Activated T-cell treated with anti-CD3 and anti-CD28 coated beads for 4 hours (primary cell): ENCODE measurements around the gene KRTAP5-6.
"Not testable (repeated sequence)": the region's sequence is repeated elsewhere in the genome, so short reads cannot be mapped to it uniquely, and the experiment has no call there.

ENCODE experiments used
- DNase-seq: peaks from one replicate; pipeline ENCODE4 v3.0.0-alpha.2; 2020

Gene KRTAP5-6

DNA sequence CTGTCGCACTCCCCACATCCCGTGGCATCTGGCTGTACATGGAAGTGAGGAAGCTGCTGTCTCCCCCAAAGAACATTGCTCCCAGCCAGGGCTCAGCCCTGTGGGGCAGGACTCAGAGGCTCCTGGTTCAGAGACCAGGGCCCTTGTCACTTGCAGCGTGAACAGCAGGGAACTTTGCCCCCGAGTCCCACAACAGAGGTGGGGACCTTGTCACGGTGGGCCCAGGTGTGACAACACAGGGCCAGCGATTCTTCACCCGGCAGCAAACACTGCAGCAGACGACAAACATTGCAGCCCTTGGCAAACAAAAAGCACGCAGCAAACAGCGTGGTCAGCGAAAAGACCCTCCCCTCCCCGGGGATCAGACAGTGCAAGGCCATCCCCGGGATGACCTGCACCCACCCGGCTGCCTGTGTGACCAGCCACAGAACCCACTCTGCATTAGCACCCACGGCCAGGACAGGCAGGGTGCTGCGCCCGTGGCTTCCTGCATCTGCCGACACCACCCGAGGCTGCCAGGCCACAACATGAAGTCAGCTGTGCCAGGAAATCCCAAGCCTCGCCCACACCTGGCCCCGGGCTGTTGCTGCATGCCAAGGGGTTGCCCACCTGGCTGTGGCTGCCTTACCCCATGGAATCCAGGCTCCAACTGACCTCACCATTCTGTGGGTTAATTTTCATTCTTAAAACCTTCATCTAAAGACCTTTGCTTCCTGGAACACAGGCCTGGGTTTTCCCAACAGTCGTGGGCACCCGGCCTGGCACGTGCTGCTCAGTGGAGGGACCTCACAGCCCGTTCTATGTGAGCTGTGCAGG is 35.3 kb upstream of the KRTAP5-6 start:
- DNase-seq = not testable (repeated sequence)

DNA sequence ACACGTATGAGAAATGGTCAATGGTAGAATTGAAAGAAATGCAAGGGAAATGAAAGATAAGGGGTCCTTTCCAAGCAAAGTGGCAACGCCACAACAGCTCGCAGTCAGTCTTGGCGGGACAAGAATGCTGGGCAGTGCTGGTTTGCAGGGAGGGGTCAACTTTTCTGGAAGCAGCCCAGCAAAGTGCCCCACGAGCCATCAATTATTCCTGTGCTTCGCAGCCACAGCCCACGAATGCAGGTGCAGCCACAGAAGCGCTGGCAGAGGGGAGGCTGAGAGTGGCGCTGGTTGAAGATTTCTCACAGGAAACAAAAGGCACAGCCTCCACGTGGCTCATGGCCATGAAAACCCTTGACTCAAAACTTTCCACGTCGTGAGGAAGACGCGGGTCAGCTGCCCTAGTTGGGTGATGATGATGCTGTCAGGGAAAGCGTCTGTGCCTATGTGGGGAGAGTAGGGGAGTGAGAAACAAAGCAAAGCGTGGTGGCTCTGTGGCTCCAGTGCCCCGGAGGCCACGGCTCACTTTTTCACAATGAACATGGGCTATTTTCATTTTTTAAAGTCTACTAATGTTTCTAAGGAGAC is 34.2 kb upstream of the KRTAP5-6 start:
- DNase-seq = not testable (repeated sequence)

DNA sequence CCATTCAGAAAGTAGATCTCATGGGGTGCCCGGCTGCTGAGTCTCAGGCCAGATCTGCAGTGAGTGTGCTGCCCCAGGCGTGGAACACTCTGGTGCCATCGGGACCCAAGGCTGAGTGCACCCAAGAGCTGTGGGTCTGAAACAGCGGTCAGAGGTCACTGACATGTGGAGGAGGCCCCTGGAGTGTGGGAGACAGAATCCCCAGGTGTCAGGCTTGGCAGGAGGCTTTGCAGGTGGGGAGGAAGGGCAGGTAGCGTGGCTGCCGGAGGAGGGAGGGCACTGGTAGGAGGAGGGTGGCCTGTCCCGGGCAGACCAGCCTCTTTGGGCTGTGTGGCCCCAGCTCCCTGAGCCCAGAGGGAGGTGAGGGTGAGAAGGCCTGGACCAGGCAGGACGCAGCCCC is 31.7 kb upstream of the KRTAP5-6 start:
- DNase-seq = no peak

DNA sequence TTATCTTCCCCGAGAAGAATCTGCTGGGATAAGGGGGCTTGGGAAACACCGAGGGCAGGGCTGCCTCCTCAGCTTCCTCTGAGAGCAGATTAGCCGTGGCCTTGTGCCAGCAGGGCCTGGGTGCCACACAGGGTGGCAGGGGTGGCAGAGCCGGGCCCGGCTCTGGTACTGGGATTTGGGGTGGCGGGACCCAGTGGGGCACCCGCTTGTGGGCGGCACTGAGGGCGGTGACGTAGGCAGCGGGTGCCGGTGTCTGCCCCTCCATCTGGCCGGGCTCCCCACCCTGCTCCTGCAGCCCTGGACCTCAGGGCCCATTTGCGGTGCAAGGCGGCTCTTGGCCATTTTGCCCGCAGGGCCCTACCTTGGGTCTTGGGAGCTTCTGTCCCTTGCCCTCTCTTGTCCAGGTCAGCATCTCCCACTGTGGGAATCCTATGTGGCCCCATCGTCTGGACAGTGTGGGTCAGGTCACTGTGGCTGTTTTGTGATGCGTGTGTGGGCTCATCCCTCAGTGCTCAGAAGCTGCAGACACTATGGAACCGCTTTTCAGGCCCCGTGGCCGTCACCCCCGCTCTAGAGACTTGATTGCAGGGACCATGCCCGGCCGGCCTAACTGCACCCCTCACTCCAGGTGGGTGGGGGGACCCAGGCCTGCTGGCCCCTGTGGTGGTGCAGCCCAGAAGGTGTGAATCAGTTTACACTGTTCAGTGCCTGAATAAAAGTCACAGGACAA is 29.7 kb upstream of the KRTAP5-6 start:
- no peak for DNase-seq

DNA sequence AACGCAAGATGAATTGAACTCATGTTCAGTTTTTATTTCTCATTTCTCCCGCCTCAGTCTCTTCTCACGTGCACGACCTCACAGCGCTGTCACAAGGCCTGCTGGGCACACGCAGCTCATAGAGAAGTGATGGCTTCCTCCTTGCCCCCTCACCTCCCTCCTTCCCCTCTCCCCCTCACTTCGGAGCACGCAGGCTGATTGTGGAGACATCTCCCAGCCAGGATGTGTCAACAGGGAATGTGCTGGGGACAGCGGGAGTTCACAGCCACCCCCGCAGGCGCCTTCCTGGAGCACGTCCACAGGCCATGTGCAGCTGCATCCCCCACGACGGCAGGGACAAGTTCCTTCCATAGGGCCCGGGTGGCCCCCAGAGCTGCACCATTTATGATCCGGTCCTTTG is 29.1 kb upstream of the KRTAP5-6 start:
- DNase-seq = no peak

DNA sequence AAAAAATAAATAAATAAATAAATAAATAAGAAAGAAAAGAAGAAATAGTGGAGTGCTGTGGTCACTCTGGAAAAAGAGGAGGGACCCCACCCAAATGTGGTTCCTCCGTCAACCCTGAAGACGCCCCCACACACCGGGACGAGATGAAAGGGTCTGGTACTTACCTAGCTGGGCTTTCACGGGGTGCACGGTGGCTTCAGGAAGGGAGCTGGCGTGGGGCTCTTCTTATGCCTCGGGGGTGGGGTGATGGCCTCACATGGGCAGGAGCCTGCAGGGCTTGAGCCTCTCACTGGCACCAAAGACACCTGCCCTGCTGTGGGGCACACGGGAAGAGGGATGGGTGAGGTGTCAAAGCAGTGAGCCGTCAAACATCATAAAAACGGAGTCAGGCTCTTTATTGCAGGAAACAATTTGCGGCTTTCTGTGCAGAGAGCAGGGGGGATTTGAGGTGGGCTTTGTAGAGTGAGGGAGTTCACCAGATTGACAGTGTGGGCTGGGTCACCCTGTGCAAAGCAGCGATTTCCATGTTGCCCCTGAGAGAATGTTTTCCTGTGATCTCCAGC is 28.0 kb upstream of the KRTAP5-6 start:
- no peak for DNase-seq

DNA sequence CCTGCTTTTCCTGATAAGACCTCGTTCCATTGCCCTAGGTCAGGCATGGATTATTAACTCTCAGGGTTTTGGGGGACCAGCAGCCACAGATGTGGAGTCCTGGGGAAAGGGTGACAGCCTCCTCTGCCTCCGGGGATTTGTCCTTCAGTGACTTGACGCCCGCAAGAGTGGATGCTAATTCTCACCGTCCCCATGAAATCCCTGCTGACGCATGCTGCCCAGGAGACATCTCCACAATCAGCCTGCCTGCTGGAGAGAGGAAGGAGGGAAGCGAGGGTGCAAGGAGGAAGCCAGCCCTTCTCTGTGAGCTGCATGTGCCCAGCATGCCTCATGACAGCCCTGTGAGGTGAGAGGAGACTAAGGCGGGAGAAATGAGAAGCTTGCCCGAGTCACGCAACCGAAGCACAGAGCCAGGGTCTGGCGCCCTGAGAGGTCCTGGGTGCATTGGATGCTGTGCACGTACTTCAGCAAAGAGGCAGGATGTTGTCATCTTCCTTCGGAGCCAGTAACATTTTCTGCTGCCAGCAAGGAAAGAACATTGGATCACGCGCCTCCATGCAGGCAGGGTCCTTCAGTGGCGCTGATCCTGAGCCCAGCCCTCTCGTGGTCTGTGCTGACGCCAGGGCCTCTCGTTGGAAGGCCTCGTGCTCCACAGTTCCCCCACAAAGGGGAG is 27.3 kb upstream of the KRTAP5-6 start:
- no peak for DNase-seq

DNA sequence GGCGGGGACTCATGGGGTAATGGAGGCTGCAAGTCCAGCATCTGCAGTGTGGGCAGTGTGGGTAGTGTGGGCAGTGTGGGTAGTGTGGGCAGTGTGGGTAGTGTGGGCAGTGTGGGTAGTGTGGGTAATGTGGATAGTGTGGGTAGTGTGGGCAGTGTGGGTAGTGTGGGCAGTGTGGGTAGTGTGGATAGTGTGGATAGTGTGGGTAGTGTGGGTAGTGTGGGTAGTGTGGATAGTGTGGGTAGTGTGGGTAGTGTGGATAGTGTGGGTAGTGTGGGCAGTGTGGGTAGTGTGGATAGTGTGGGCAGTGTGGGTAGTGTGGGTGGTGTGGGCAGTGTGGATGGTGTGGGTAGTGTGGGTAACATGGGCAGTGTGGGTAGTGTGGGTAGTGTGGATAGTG is 26.5 kb upstream of the KRTAP5-6 start:
- not testable (repeated sequence) for DNase-seq

DNA sequence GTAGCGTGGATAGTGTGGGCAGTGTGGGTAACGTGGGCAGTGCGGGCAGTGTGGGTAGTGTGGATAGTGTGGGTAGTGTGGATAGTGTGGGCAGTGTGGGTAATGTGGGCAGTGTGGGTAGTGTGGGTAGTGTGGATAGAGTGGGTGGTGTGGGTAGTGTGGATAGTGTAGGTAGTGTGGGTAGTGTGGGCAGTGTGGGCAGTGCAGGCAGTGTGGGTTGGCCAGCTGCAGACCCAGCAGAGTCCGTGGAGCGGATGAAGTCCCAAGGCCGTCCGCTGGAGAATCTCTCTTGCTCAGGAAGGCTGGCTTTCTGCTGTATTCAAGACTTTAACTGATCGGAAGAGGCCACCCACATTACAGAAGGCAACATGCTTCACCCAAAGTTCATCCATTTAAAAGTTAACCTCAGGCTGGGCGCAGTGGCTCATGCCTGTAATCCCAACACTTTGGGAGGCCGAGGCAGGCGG is 26.1 kb upstream of the KRTAP5-6 start:
- no peak for DNase-seq

DNA sequence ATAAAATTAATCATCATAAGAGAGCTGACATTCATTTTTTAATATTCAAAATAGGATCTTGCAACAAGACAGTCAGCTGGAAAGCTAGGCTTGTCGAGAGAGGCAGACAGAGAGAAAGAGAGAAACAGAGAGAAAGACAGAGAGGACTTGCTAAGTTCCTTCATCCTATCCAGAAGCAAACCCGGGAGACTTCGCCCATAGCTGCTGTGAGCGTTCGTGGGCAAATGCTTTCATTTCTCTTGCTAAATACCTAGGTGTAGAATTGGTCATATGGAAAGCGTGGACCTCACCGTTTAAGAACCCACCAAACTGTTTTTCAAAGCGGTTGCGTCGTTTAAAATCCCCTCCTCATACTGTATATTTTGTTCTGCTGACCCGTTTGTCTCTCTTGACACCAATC is 25.3 kb upstream of the KRTAP5-6 start:
- no peak for DNase-seq

DNA sequence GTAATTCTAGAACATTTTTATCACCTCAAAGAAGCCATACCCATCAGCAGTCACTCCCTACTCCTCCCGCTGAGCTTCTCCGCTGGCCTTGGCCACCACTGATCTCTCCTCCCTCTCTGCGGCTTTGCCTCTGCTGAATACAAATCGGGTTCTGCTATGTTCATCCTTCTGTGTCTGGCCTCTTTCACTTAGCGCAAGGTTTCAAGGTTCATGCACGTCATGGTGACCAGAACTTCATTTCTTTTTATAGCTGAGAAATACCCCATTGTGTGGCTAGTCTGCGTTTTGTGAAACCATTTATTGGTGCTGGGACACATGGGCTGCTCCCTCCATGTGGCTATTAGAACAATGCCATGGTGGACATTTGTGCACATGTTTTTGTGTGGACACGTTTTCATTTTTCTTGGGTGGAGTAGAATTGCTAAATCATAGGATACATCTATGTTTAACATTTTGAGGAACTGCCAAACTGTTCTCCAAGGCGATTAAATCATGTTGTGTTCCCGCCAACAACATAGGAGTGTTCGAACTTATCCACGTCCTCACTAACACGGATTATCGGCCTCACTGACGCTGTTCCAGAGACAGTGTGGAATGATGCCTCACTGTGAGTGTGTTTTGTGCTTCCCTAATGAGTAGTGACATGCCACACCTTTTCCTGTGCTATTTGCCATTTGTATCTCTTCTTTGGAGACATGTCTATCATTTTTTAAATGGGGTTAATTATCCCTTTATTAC is 24.2 kb upstream of the KRTAP5-6 start:
- no peak for DNase-seq

DNA sequence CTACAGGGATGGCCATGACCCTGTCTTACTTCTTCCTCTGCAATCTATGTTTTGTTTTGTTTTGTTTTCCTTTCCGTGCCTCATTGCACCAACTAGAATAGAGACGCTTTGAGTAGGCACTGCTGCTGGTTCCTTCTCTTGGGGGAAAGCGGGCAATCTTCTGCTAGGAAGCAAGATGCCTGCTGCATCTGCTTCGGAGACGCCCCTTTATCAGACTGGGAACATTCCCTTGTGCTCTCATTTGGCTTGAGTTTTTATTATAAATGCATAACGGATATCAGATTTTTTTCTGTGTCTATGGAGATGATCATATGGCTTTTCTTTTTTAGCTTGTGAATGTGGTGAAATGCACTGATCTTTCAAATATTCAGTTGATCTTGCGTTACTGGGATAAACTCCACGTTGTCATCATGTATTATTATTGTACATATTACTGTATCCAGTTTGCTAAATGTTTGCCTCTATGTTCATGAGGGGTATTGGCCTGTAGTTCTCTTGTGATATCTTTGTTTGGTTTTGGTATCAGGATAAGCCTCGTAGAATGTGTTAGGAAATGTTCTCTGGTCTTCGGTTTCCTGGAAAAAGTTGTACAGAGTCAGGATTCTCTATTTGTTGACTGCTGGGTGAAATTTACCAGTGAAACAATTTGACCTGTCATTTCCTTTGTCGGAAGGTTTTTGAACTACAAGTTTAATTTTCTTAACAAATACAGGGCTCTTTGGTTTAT is 23.4 kb upstream of the KRTAP5-6 start:
- no peak for DNase-seq

DNA sequence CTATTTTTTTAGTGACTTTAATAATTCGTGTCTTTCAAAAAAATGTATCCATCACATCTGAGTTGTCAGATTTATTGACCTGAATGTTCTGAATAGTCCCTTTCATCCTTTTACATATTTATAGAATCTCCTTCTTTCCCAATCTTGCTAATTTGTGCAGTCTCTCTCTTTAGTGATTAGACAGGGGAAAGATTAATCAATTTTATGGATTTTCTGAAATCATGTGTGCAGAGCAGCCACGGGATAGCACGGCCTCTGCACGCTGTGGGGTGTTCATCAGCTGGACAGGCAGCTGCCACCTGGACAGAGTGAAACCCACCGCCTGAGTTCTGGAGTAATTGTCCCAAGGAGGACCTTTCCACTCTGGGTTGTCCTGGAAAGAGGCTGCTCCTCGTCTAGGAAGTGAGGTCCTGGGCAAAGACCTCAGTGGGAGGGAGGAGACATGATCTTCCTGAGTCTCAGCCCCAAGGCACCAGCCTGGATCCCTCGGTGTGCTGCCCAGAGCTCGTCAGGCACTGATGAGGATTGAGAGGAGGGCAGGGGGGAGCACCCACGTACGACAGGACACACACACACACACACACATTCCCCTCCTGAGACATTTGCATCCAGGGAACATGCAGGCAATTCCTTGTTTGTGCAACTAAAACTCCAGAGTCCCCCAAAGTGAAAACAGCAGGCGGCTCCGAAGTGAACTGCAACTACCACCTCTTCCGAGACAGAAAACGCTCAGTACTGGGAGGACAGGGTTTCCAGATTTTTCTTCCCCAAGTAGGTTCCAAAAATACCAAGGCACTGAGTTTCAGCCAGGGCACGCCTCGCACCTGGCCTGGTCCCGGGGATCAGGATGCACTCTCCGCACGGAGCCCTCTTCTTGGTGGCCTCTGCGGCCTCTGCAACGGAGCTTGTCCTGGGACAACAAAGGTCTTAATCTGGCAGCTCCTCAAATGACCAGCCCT is 22.5 kb upstream of the KRTAP5-6 start:
- no peak for DNase-seq

DNA sequence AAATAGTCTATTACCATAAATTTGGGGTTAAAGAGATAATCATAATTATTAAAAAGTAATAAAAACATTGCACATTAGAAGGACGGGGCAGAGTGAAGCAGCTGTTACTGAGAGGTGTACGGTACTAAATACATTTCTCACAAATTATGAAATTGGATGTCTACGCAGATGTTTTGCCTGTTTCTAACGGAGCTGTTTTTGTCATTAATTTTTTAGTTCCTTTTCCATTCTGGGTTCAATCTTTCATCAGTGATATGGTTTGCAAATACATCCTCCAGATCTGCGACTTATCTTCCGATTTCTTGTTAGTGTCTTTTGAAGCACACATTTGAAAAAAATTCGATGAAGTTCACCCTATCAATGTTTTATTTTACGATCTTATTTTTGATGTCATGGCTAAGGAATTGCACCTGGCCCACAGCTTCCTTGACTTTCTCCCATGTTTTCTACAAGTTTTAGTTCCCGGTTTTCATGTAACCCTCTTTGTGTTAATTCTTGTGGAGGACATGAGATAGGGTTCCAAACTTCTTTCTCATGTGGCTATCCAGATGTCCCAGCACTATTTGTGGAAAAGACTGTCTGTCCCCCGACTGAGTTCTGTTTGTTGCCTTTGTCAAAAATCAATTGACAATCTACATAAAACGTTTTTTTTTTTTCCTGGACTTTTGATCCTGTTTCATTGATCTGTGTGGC is 21.3 kb upstream of the KRTAP5-6 start:
- no peak for DNase-seq

DNA sequence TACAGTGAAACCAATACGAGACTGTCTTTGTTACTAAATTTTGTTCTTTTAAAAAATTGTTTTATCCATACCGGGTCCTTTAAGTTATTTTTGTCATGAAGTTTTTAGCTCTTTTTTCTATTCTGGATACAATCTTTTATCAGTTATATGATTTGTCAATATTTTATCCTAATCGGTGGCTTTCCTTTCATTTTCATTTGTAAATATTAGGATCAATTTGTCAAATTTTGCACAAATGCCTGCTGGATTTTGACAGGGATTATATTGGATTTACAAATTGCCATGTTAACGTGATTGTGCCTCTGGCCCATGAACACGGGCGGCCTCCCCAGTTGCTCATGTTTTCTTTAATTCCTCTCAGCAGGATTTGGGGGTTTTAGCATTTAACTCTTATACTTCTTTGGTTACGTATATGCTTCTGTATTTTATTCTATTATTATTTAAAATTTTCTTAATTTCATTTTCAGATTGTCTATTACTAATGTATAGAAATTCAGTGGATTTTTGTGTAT is 20.7 kb upstream of the KRTAP5-6 start:
- DNase-seq = no peak

DNA sequence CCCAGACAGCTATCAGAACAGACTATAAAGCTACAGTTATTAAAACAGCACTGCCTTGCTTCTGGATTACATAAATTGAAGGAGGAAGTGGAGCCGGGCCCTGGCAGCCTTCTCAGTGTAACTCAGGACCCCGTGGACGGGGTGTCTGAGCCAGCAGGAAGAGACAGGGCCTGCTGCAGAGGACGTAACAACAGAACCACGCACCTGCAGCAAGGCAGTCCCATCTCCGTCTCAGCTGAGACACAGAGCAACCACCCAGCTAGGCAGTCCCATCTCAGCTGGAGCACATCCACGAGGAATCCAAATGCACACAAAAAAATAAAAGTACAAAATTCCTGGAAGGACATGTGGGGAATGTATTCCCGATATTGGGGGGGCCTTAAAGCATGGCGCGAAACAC is 17.1 kb upstream of the KRTAP5-6 start:
- no peak for DNase-seq

DNA sequence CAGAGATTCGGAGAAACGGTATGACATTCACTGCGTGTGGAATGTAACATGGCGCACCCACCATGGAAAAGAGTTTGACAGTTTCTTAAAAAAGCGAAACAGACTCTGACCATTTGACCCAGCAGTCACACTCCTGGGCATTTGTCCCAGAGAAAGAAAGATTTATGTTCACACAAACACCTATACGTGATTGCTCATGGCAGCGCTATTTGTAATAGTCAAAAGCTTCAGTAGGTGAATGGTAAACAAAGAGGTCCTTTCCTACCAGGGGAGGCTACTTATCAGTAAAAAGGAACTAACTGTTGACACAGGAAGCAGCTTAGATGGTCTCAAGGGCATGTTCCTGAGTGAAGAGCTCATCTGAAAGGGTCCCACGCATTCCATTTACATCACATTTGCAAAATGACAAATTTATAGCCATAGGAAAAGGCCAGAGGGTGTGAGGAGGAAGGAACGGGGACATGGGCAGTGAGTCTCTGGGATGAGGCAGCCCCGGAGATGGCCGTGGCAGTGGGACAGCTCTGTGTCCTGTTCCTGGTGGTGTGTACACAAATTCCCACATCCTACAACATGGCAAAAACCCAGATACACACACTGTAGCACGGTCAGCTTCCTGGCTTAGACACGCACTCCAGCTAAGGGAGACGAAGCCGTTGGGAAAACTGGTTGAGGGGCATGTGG is 14.6 kb upstream of the KRTAP5-6 start:
- DNase-seq = no peak

DNA sequence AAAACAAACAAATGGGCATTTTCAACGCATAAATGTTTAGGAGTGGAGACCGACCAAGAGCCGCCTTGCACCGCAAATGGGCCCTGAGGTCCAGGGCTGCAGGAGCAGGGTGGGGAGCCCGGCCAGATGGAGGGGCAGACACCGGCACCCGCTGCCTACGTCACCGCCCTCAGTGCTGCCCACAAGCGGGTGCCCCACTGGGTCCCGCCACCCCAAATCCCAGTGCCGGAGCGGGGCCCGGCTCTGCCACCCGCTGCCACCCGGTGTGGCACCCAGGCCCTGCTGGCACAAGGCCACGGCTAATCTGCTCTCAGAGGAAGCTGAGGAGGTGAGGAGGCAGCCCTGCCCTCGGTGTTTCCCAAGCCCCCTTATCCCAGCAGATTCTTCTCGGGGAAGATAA is 13.8 kb upstream of the KRTAP5-6 start:
- not testable (repeated sequence) for DNase-seq
